GM10248 (cell line): ENCODE results near the gene H2BW2.

Source experiments
- CTCF ChIA-PET: fragments of 300-600 bp; sonication (Branson Sonifier 250); formaldehyde crosslinking; extraction: SDS; loops from one replicate; lab custom pipeline; 2021; ENCODE audit warnings: antibody characterized with exemption; lab: Yijun Ruan, JAX
- POLR2A ChIA-PET: fragments of 350-650 bp; sonication (Branson Sonifier 250); formaldehyde crosslinking; extraction: SDS; loops from one replicate; lab custom pipeline; 2020; ENCODE audit warnings: antibody characterized with exemption; lab: Yijun Ruan, JAX
- DNase-seq: peaks from one replicate; pipeline ENCODE4 v3.0.0; 2012; ENCODE audit errors: extremely low spot score
- CTCF ChIP-seq: IDR thresholded peaks from 2 replicates; pipeline ENCODE4 v1.5.1; 2012; ENCODE audit warnings: mild to moderate bottlenecking, low read depth; ENCODE audit errors: extremely low read depth, missing control alignments, control extremely low read depth

The H2BW2 gene

GRCh38 chrX:104085477-104085876 lies 45.7 kb downstream of the H2BW2 start:
- ChIA-PET CTCF (no interaction called here), POLR2A (no interaction called here)
- DNase-seq = no peak
- TF ChIP-seq CTCF = no peak

- ChIA-PET POLR2A (no interaction called here), CTCF (no interaction called here)
- no peak for DNase-seq
- TF ChIP-seq CTCF = no peak
Observed at GRCh38 chrX:104085919-104086318, 46.2 kb downstream of the H2BW2 start.
